NCI-H526 (cell line): ENCODE results near the gene NELFB.

Experiments
- DNase-seq, 2 experiments: peaks; one replicate each; lab custom pipeline; 2025; lab: John Stamatoyannopoulos, UW

The NELFB gene

DNA sequence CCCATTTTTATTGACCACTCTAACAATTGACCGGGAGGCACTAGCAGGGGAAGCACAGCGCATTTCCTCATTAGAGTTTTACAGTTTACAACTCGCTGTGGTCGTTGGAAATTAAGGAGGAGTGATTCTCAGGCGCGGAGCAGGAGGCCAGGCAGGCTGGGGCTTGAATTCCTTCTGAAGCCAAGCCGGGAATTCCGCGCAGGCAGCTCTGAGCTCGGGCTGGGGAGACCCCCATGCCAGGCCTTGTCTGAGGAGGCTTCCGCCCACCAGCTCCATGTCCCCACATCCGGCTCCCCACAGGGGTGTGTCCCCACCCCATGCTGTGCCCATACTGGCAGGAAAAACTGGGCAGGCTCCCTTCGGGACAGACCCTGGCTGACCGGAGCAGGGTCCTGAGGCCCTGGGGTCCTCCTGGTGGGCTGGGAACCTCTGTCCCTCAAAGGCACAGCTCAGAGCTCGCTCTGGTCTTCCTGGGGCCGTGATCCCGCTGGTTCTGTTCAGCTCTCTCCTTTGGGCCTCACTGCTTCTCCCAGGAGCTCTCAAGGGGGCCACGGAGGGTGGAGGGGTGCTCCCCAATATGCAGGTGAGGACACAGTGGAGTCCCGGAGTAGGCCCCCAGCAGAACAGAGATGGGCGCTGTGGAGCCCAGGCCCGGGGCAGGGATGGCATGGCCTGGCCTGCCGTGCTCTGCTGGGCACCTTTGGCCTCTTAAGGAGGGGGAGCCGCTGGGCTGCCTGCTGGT is 48.2 kb downstream of the NELFB start:
- peak; percentile 25 to 47 for DNase-seq

DNA sequence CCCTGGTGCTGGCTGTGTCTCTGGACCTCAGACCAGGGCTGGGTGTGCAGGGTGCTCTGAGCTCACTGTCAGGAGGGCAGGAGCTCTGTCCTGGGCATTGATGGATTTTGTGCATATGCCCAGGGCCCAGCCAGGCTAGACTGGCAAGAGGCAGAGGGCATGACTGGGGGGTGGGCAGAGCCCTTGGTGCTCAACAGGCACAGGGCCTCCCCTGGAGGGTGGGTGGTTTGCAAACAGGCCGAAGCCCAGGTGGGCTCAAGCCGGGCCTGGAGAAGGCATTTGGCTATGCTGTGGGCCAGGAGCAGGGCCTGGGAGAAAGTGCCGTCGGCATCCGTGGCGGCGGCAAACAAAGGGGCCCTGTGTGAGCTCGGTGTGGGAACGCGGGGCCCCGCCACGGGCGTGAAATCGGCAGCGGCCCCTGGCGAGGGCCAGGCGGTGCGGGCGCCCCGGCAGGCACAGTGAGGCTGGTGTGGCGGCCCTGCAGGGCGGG is 48.8 kb downstream of the NELFB start:
- DNase-seq = peak in 1 of 2 experiments; percentile 25

DNA sequence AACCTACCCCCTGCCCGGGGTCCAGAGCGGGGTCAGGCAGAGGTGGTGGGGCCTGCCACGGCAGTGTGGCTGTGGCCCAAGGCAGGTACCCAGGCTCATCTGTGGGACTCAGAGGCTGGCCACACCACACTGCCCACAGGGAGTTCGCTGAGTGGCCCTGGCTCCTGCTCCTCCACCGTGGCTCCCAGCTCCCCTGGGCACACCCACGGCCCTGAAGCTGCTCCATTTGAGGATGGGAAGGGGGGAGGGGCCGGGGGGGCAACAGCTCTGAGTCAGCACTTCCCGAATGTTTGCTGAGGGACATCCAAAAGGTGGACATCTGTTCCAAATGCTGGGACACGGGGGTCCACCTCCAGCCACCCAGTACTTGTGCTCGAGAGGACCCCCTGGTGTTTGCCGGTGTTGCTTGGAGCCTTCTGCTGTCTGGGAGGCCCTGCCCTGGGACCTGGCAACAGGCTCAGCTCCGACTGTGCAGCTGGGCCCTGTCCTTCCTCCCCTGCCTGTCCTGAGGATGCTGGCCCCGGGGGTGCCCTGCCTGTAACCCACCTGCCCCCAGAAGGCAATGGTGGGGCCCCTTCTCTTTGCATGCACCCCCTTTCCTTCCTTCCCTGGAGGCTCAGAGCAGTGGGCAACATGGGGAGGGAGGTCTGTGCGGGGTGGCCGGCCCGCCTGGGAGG is 49.4 kb downstream of the NELFB start:
- DNase-seq = peak in 1 of 2 experiments; percentile 35

DNA sequence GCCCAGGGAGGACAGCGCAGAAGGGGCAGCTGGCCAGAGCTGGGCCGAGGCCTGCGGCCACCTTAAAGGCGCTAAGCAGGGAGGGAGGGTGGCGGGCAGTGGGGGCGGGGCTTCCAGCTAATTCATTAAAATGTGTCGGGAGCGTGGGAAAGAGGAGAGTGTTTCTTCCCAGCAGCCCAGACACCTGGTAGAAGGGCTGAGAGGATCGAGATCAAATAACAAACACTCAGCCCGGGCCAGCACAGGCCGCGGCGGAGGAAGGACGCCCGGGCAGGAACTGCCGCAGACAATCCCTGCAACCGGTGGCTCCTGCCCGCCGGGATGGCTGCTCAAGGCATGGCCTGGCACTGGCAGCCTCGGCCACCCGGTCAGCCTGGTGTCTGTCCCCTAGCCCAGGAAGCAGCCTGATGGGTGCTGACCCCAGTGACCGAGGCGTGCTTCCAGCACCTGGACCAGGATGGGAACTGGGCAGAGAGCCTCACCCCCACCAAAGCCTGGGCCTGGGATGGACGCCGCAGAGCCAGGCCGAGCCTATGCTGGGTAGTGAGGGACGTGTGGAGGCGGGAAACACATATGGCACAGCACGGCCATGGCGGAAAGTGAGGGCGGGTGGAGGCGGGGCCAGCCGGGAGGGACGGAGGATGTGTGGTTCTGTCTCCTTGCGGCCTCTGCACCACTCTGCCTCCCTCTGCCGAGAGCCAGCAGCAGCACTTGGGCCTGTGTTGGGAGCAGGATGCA is 50.1 kb downstream of the NELFB start:
- DNase-seq = peak in 1 of 2 experiments; percentile 66

DNA sequence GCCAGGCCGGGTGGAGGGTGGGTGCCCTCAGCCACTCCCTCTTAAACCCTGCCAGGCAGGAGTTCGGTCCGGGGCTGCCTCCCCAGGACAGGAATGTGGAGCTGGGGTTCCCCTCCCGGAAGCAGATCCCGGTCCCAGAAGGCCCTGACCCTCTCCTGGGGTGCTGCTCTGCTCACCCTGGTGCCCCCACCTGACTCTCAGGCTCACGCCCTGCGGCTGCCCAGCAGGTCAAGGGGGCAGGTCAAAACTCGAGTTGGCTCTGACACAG is 50.6 kb downstream of the NELFB start:
- DNase-seq = no peak

DNA sequence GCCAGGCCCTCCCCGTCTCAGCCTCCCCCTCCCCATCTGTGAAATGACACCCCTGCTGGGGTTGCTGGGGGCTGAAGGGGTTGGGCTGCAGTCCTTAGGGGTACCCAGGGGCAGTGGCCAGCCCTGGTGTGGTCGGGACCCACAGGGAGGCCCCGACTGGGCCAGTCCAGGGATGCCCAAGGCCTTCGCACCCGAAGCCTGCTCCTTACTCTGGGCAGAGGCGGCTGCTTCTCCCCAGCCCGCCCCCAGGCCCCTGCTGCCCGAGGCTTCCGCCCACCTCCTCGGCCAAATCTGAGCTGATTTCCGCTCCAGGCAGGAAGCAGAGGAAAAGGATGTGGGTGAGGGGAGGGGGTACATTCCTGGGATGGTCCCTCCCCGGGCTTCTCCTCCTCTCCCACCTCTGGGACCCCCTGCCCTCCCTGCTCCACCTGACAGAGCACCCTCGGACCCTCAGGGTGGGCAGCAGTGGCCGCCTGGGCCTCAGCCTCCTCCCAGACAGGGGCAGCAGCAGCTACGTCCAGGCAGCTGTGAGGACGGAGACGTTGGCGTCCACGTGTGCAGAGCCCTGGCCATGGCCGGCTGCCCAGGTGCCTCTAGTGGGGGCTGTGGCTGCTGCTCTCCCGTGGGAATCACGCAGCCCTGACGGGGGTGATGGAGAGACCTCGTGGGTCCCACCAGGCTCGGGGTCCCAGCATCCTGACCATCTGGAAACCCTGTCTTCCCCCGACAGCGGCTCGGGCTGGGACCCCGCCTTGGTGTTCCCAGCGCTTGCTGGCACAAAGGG is 51.1 kb downstream of the NELFB start:
- DNase-seq = no peak

DNA sequence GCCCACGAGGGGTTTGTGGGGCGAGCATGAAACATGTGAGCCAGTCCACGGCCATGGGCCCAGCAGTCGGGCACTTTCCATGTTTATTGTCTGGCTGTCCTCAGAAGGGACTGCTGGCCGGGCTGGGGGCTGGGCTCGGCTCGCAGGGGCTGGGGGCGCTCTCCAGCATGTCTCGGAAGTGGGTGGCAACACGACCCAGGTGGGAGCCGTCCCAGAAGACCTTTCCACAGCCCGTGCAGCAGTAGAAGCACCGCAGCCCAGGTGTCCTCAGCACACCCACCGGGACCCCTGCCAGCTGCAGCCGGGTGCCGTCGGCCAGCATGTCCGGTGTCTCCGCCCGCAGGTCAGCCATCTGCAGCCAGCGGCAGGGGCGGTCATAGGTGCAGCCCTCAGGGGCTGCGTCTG is 51.7 kb downstream of the NELFB start:
- no peak for DNase-seq

DNA sequence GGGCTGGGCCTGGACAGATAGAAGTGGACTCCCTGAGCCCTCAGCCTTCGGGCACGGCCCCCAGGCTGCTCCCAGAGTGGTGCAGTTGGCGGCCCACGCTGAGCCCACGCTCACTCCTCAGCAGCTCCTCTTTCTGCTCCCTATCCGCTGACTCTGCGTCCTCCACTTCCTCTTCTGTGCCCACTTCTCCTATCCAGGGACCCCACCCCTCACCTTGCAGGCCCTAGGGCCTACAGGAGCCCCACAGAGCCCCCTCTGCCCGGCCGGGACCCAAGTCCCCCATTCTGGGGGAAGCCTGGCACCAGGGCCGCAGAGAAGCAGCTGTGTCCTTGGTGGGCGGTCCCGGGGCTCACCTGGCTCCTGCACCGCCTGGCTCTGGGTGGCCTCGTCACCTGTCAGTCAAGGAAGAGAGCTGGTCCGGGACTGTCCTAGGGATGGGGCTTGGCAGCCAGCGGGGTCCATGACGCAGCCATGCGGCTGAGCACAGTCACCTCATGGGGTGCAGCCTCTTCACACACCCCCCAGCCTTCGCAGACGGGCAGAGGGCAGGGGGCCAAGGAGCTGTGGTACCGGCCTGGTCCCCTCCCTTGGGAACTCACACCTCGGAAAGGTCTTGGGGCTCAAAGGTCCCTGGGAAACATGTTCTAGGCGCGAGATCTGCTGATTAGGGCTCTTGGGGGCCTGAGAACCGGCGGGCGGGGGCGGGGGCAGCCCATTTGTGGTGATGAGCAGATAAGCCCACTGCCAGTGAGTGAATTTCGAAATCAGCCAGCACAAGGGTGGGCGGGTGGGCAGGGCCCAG is 52.3 kb downstream of the NELFB start:
- peak in 1 of 2 experiments; percentile 20 for DNase-seq

DNA sequence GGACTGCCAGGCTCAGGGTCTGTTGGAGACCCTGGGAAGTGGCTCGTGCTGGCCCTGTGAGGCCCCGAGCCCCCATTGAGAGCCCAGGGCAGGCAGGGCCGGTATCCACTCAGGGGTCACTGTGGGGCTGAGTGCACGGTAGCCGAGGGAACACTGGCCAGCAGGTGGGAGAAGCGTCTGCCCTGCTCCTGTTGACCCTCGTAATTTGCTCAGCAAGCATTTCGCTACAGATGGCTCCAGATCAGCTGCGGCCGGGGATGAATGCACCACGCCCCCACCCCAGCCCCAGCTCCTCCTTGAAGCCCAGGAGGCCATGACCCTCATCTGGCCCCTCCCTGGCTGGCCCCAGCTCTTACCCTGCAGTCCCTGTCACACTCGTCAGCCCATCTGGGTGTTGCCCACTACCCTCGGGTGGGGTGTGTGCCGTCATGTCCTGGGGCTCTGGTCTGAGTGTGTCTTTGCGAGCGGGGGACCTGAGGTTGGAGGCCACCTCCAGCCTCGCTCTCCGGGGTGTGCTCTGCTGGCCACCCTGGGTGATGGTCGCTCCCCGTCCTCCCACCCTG is 53.0 kb downstream of the NELFB start:
- DNase-seq = no peak

DNA sequence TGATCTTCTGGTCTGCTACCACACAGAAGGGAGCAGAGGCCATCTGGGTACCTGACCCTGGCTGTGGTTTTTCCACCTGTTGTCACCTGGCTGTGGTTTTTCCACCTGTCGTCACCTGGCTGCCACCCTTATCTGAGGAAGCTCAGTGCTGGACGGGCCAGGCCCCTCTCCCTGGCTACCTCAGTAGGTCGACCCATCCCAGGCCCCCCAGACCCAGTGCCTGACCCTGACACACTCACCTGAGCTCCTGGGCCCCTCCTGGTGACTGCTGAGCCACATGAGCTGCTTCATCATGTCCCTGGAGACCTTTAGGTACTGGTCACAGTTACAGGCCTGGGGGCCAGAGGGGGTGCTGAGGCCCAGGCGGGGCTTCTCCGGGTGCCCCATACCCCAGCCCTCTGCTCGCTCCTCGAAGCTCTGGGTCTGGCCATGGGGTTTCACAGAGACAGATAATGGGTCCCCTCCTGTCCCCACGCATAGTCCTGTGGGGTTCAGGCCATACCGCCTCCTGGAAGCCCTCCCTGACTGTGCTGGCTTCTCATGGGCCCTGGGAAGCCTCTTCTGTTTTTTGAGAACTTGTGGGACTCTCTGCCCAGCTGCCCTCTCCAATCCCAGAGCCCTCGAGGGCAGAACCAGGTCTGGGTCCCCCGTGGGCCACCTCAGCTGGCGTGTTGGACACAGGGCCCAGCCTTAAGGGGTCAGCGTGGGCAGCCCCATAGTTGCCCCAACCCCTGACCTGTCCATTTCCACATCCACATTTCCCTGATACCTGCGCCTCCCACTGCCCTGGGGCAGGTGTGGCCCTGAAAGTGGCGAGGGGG is 54.5 kb downstream of the NELFB start:
- DNase-seq = no peak

DNA sequence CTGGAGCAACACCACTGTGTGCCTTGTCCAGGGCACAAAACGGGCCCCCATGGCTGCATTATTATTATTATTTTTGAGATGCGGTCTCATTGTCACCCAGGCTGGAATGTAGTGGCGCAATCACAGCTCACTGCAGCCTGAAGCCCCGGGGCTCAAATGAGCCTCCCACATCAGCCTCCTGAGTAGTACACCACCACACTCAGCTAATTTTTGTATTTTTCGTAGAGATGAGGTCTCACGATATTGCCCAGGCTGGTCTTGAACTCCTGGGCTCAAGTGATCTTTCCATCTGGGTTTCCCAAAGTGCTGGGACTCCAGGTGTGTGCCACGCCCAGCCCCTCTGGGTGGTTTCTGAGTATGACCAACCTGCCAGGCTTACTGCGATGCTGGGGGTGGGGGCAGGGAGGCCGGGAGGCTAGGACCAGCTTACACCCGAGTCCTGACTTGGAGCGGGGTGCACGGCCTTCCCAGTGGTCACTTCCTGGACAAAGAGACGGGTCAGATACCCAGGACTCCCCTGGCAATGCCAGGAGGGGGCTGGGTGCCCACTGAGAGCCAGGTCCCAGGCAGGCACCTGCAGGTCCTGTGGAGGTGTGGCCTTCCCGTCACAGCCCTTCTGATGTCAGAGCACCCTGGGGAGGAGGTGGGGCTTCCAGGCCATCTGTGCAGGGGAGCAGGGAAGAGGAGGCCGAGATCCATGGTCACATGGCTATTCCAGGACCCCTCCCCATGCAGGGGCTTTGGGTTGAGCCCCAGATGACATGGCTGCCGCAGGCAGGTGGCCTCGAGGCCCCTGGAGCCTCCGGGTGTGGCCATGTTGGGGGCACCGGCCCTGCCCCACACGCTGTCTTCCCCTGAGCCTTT is 55.3 kb downstream of the NELFB start:
- DNase-seq = peak in 1 of 2 experiments; percentile 49

DNA sequence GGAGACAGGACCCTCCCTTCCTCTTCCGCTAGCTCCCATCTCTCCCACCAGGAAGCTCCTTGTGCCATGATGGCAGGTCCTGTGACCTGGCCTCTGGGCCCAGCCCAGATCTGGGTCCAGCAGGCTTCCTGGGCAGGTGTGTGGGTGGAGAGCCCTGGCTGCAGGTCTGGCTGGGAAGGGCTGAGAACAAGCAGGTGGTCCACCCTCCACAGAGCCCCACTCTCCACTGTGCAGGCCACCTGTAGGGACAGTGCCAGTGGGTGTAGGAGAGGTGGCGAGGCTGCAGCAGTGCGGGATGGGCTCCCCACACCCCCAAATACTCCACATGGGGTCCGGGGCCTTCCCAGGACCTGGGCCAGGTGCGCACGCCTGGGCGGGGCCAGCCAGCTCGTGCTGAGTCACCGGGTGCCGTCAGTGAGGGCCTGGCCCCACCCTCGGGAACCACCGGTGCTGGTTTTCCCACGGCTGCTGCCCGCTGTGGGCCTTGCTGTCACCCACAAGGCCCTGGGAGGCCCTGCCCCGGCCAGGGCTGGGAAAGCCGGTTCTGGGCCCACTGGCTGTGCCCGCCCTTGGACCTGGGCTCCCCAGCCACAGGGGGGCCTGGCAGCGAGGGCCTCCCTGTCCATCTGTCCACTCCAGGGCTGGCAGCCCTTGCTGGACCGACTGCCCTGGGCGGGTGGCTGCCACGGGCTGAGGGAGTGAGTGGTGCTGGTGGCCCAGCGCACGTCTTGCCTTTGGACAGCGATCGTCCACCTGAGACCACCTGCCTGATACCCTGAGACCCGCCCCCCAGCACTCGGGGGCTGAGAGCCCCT is 56.3 kb downstream of the NELFB start:
- peak in 1 of 2 experiments; percentile 34 for DNase-seq

DNA sequence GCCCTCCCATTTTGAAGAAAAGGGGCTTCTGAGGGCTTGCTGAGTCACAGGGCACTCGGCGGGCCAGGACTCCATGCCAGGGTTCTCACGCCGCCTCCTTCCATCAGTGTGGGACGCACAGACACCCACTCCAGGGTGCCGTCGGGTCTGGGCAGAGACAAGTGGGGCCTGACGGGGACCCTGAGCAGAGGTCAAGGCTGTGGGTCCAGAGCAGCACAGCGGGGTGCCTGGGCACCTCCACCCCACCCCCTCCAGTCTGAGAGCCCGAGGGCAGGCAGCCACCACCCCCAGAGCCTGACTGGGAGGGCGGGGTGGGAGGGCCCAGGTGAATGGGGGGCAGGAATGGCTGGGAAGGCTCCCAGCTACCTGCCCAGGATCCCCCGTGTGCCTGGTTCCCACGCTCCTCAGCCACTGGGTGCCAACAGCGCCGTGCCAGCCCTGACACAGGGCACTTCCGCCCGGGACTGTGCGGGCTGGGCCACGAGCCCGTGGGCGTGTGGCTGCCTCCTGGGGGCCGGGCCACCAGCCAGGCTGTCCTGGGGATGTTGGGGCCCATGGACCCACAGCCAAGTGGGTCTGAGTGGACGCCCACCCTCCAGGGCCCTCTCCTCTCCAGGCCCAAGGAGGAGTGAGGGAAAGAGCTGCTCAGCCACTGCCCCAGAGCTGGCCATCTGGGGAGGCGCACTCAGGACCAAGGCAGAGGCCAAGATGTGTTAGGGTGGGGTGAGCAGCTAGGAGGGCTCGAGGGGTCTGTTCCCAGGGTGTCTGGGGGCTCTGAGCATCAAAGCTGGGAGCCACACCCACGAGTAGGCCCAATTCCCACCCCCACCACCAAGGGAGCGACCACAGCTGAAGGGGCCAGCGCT is 57.1 kb downstream of the NELFB start:
- no peak for DNase-seq

DNA sequence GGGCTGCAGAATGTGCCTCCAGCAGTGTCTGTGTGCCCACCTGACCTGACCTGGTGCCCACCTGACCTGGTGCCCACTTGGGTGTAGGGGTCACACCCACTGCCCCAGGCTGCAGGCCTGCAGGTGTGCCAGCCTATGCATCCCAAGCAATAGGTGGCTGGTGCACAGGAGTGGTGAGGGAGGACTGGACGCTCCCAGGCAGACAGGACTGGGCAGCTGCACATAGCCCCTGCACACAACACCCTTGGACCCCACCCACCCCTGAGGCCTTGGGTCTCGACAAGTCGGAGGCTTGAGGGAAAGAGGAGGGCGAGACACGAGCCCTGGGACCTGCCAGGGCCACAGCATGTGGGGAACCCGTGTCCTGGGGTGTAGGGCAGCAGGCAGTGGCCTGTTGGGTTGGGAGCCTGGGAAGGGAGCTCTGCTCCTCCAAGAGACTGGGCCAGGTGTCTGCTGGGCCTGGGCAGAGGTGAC is 57.8 kb downstream of the NELFB start:
- DNase-seq = no peak

DNA sequence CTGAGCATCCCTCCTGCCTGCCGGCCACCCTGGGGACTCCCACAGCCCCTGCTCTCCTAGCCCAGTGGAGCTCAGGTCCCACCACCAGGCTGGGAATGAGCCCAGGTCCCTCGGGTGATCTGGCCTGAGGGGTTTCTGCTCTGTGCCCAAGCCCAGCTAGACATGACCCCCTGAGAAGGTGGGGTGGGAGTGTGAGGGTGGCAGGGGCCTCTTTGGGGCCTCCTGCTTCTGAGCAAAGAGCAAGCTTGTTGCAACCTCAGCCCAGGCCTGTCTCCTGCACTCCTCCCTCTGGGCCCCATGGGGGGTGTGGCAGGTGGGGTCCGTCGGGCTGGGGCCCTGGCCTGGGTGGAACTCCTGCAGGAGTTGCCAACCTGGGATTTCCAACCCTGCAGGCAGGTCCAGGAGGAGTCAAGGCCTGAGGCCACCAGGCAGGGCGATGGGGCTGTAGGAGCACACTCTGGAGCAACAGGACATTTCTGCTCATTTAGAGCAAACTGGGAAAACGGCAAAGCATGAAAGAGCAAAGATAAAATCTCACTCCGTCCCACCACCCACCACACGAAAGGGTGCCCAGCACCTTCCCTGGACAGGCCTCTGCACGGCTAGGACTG is 58.3 kb downstream of the NELFB start:
- DNase-seq = no peak

DNA sequence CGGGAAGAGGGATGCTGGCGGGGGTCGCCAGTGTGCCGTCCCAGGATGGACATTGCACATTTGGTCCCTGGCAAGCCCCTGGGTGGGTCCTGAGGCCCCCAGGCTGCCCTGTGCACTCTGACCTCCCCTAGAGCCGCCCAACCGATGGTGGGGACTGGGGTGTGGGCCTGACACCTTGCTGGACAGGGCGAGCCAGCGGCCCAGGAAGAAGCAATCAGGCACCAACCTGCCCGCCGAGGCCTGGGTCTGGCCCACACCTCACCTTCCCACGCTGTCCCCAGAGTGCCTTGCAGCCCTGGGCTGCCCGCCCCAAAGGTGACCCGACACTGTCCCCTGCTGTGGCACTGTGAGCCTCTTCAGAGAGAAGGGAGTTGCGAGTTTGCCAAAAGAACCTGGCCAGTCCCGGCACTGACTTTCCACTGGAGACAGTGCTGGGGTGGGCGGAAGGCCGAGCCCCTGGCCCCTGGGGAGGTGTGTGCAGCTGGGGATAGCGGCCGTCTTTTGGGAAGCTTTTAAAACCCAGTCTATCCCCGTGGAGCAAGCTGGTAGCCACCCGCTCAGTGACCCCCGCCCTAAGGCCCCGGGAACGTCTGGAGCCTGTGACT is 58.9 kb downstream of the NELFB start:
- DNase-seq = no peak
